GM20431 (cell line): ENCODE results near the gene CFAP73.
"Not testable (repeated sequence)": the region's sequence is repeated elsewhere in the genome, so short reads cannot be mapped to it uniquely, and the experiment has no call there.

ENCODE experiments used
- in situ Hi-C: fragments of 300-500 bp; cut with MseI, MboI; formaldehyde crosslinking; loops from one replicate; pipeline ENCODE4 v1.15.0; 2020; ENCODE audit warnings: low sequenced_read_pairs; ENCODE audit not compliant: unreplicated experiment

CFAP73 gene

GRCh38 chr12:113202300-113203075, 53.0 kb downstream of the CFAP73 start:
- in situ Hi-C loops = no loop called here

- in situ Hi-C loops = no loop called here
These were observed 54.6 kb downstream of the CFAP73 start for GRCh38 chr12:113203852-113204760.

GRCh38 chr12:113204804-113205203, 55.3 kb downstream of the CFAP73 start:
- in situ Hi-C loops = no loop called here

GRCh38 chr12:113206802-113207201, 57.3 kb downstream of the CFAP73 start:
- in situ Hi-C loops = not testable (repeated sequence)

- in situ Hi-C loops = no loop called here
These were observed 58.1 kb downstream of the CFAP73 start for GRCh38 chr12:113207613-113208040.

- in situ Hi-C loops = no loop called here
These were observed 58.8 kb downstream of the CFAP73 start for GRCh38 chr12:113208041-113208934.
